A549 (cell line): ENCODE data around the gene MRFAP1L1.

Source experiments
- CBX8 ChIP-seq: fragments of 200-600 bp; sonication (generic); IDR thresholded peaks from 2 replicates; pipeline ENCODE4 v1.6.1; 2016
- CHD2 ChIP-seq: fragments of 150-350 bp; IDR thresholded peaks from 2 replicates; pipeline ENCODE4 v1.6.1; 2014; ENCODE audit warnings: low read length; ENCODE audit not compliant: partially characterized antibody
- CTCF ChIP-seq: fragments of >200 bp; sonication (Bioruptor Twin); formaldehyde crosslinking; IDR thresholded peaks from 3 replicates; pipeline ENCODE4 v1.5.1; 2016
- EHMT2 ChIP-seq: fragments of 200-600 bp; sonication (generic); IDR thresholded peaks from 2 replicates; pipeline ENCODE4 v1.6.1; 2016; ENCODE audit warnings: antibody characterized with exemption, low read depth, mild to moderate bottlenecking, moderate library complexity
- ELK1 ChIP-seq: fragments of 150-350 bp; IDR thresholded peaks from 2 replicates; pipeline ENCODE4 v1.6.1; 2014; ENCODE audit warnings: low read depth, mild to moderate bottlenecking, low read length
- EP300 ChIP-seq, 2 experiments: fragments of >200 bp; sonication (Bioruptor Twin); formaldehyde crosslinking; IDR thresholded peaks; 2 replicates in 1 of 2; 3 replicates in 1 of 2; pipeline ENCODE4 v1.6.1; 2016 to 2017
- MAX ChIP-seq: IDR thresholded peaks from 2 replicates; pipeline ENCODE4 v1.6.1; 2012
- POLR2A ChIP-seq: IDR thresholded peaks from 2 replicates; pipeline ENCODE4 v1.6.1; 2012; ENCODE audit warnings: mild to moderate bottlenecking, low read length
- POLR2AphosphoS2 ChIP-seq: conservative IDR thresholded peaks from 2 replicates; pipeline ENCODE4 v1.6.1; 2012; ENCODE audit warnings: low read length, improper control_type of control experiment, inconsistent platforms
- RAD21 ChIP-seq, 2 experiments: fragments of >200 bp in 1 of 2; sonication (Bioruptor Twin) in 1 of 2; formaldehyde crosslinking in 1 of 2; IDR thresholded peaks in 1 of 2; conservative IDR thresholded peaks in 1 of 2; 2 replicates in 1 of 2; 3 replicates in 1 of 2; pipeline ENCODE4 v1.6.1; 2012 to 2018; ENCODE audit warnings: inconsistent platforms in 1 of 2
- RFX5 ChIP-seq: fragments of 450-650 bp; IDR thresholded peaks from 2 replicates; pipeline ENCODE4 v1.7.1; 2014; ENCODE audit warnings: antibody characterized with exemption, mild to moderate bottlenecking, moderate library complexity
- RNF2 ChIP-seq: fragments of 200-600 bp; sonication (generic); IDR thresholded peaks from 2 replicates; pipeline ENCODE4 v1.6.1; 2016; ENCODE audit warnings: low read depth, mild to moderate bottlenecking, antibody characterized with exemption, moderate library complexity, borderline replicate concordance
- SREBF2 ChIP-seq: fragments of 450-650 bp; IDR thresholded peaks from 2 replicates; pipeline ENCODE4 v1.6.1; 2014; ENCODE audit warnings: mild to moderate bottlenecking, moderate library complexity

- no peak for TF ChIP-seq ELK1
- no peak for TF ChIP-seq CTCF
- no peak for TF ChIP-seq RFX5
- no peak for TF ChIP-seq POLR2AphosphoS2
- no peak for TF ChIP-seq RAD21 (conservative IDR thresholded peaks at IDR 0.05 in 1 of 2, IDR thresholded peaks at IDR 0.05 in 1 of 2)
- no peak for TF ChIP-seq EP300 (IDR thresholded peaks at IDR 0.05)
- TF ChIP-seq EHMT2, result no peak
- no peak for TF ChIP-seq CHD2
- no peak for TF ChIP-seq RNF2
- no peak for TF ChIP-seq POLR2A
- TF ChIP-seq MAX, result no peak
- TF ChIP-seq CBX8, result no peak
- no peak for TF ChIP-seq SREBF2
These were observed 16.9 kb downstream of the MRFAP1L1 start for GRCh38 chr4:6692806-6693205.
